K562 (cell line): ENCODE measurements around the gene ARHGEF10L. TPM values are rescaled to one million over a fixed set of nuclear protein-coding genes. Genes with fewer than 3 reads are reported as not detected.

ENCODE experiments used
- ATAC-seq: fragments of 200-7000 bp; cut with Tn5 transposase; 3 replicates; pipeline ENCODE4 v1.9.1; 2020; ENCODE audit warnings: moderate library complexity
- BruUV-seq: library from RNA; stranded (reverse); fragments of 400-500 nt; replicated peaks from 2 replicates; lab custom pipeline; 2021; lab: Mats Ljungman, UMichigan
- CTCF ChIA-PET: fragments of 300-600 bp; formaldehyde crosslinking; extraction: SDS; loops from one replicate; lab custom pipeline; 2021; ENCODE audit warnings: low intra/inter-chr PET ratio; lab: Yijun Ruan, JAX
- POLR2A ChIA-PET: fragments of 300-600, 350-650 bp; sonication (Branson Sonifier 250); formaldehyde crosslinking; extraction: SDS; loops from one replicate; lab custom pipeline; 2021; ENCODE audit warnings: antibody characterized with exemption, inconsistent platforms; lab: Yijun Ruan, JAX
- DNase-seq, 4 experiments: peaks; one replicate each; pipeline versions ENCODE4 v3.0.0 to v3.0.0-alpha.2; 2011 to 2018; ENCODE audit warnings: low spot score in 3 of 4, mixed read lengths in 3 of 4; ENCODE audit errors: extremely low read depth in 1 of 4
- FAIRE-seq: peaks from 2 replicates; lab custom pipeline; 2011; peaks lifted over from hg19 to GRCh38; lab: Jason Lieb, UNC
- H2AFZ ChIP-seq: 2 replicates; pipeline ENCODE4 v1.6.0; 2011; ENCODE audit warnings: low read depth, low read length, control low read depth, inconsistent platforms
- H3K27ac ChIP-seq: fragments of 200-600 bp; 3 replicates; pipeline ENCODE4 v1.8.0; 2011; ENCODE audit warnings: low read depth, mild to moderate bottlenecking, control low read depth, inconsistent platforms, low read length, moderate library complexity, mixed read lengths; ENCODE audit errors: extremely low read depth
- H3K27me3 ChIP-seq, 2 experiments: fragments of 300-600 bp in 1 of 2; 2 replicates in 1 of 2; 3 replicates in 1 of 2; pipeline versions ENCODE4 v1.6.0 to v1.8.0; 2011; ENCODE audit warnings: inconsistent platforms in 2 of 2, low read length in 2 of 2, mild to moderate bottlenecking in 1 of 2, mixed read lengths in 1 of 2, moderate library complexity in 1 of 2; ENCODE audit not compliant: control insufficient read depth in 2 of 2, insufficient read depth in 2 of 2
- H3K36me3 ChIP-seq: fragments of 300-600 bp; 3 replicates; pipeline ENCODE4 v1.8.0; 2011; ENCODE audit warnings: mild to moderate bottlenecking, low read length, inconsistent platforms; ENCODE audit not compliant: control insufficient read depth, insufficient read depth
- H3K4me1 ChIP-seq, 2 experiments: fragments of 200-600 bp in 1 of 2; replicated peaks in 1 of 2; 2 replicates in 1 of 2; 3 replicates in 1 of 2; pipeline versions ENCODE4 v1.5.1 to v1.8.0; 2011; ENCODE audit warnings: inconsistent platforms in 2 of 2, low read length in 2 of 2, mild to moderate bottlenecking in 1 of 2, mixed read lengths in 1 of 2, moderate library complexity in 1 of 2; ENCODE audit not compliant: control insufficient read depth in 2 of 2, insufficient read depth in 2 of 2
- H3K4me2 ChIP-seq: 2 replicates; pipeline ENCODE4 v1.6.1; 2011; ENCODE audit warnings: low read length, control low read depth, inconsistent platforms, mixed read lengths; ENCODE audit not compliant: insufficient read depth
- H3K4me3 ChIP-seq: fragments of 200-600 bp; sonication (generic), shearing (Covaris generic); 2 replicates; pipeline ENCODE4 v1.5.1; 2016; ENCODE audit warnings: control low read depth, inconsistent platforms
- H3K79me2 ChIP-seq: fragments of 200-600 bp; 3 replicates; pipeline ENCODE4 v1.8.0; 2011; ENCODE audit warnings: low read length, inconsistent platforms; ENCODE audit not compliant: control insufficient read depth, insufficient read depth
- H3K9ac ChIP-seq, 2 experiments: 2 replicates each; pipeline versions ENCODE4 v1.6.0 to v1.6.1; 2011; ENCODE audit warnings: low read depth in 2 of 2, low read length in 2 of 2, control low read depth in 1 of 2, inconsistent platforms in 1 of 2, mild to moderate bottlenecking in 1 of 2, mixed read lengths in 1 of 2; ENCODE audit not compliant: insufficient read depth in 1 of 2
- H3K9me1 ChIP-seq: one replicate; pipeline ENCODE4 v1.6.0; 2011; ENCODE audit warnings: inconsistent platforms, mild to moderate bottlenecking, low read length, moderate library complexity; ENCODE audit not compliant: control insufficient read depth, insufficient read depth
- H3K9me3 ChIP-seq: replicated peaks from 2 replicates; pipeline ENCODE4 v1.5.1; 2011; ENCODE audit warnings: low read depth, low read length, inconsistent platforms; ENCODE audit not compliant: control insufficient read depth, insufficient read depth
- H4K20me1 ChIP-seq: replicated peaks from 2 replicates; pipeline ENCODE4 v1.6.1; 2011; ENCODE audit warnings: low read length, inconsistent platforms, mixed read lengths; ENCODE audit not compliant: control insufficient read depth, insufficient read depth
- ARID1B ChIP-seq: fragments of 450-650 bp; IDR thresholded peaks from 2 replicates; pipeline ENCODE4 v1.6.1; 2016; ENCODE audit warnings: antibody characterized with exemption, mild to moderate bottlenecking, inconsistent platforms
- ATF3 ChIP-seq, 2 experiments: fragments of 450-650 bp in 1 of 2; sonication (generic) in 1 of 2; formaldehyde crosslinking in 1 of 2; IDR thresholded peaks in 1 of 2; conservative IDR thresholded peaks in 1 of 2; 2 replicates each; pipeline versions ENCODE4 v1.6.1 to v1.8.1; 2016 to 2023; ENCODE audit warnings: mild to moderate bottlenecking in 2 of 2, moderate library complexity in 2 of 2, inconsistent platforms in 1 of 2, missing genetic modification reagents in 1 of 2
- BRD9 ChIP-seq: fragments of 450-650 bp; IDR thresholded peaks from 2 replicates; pipeline ENCODE4 v1.6.1; 2018; ENCODE audit warnings: low read depth; ENCODE audit not compliant: partially characterized antibody
- GTF2A2 ChIP-seq: IDR thresholded peaks from 2 replicates; pipeline ENCODE4 v1.6.1; 2016; ENCODE audit warnings: mild to moderate bottlenecking, missing genetic modification characterization, missing compliant biosample characterization
- GTF3C2 ChIP-seq: IDR thresholded peaks from 3 replicates; pipeline ENCODE4 v1.6.1; 2011; ENCODE audit warnings: borderline replicate concordance, mild to moderate bottlenecking, moderate library complexity; ENCODE audit not compliant: insufficient read length; ENCODE audit errors: extremely low read depth
- HCFC1 ChIP-seq: IDR thresholded peaks from 2 replicates; pipeline ENCODE4 v1.6.1; 2012; ENCODE audit warnings: low read depth, low read length, improper control_type of control experiment
- LCOR ChIP-seq: sonication (generic); formaldehyde crosslinking; IDR thresholded peaks from 2 replicates; pipeline ENCODE4 v1.8.0; 2022; ENCODE audit warnings: mild to moderate bottlenecking, missing genetic modification reagents
- ZNF12 ChIP-seq: sonication (generic); formaldehyde crosslinking; IDR thresholded peaks from 2 replicates; pipeline ENCODE4 v1.4.0; 2020; ENCODE audit warnings: mild to moderate bottlenecking, missing genetic modification reagents
- WGBS: fragments of 100-300 bp; shearing (Covaris generic); methylation state at CpG from one replicate; pipeline ENCODE4 v1.1.6; 2016; ENCODE audit warnings: low coverage, mixed read lengths; ENCODE audit not compliant: insufficient coverage; ENCODE audit errors: missing lambda C conversion rate; 5-methylcytosine and 5-hydroxymethylcytosine counted together
- in situ Hi-C: fragments of 300-500 bp; cut with MboI; formaldehyde crosslinking; loops from 4 replicates; pipeline ENCODE4 v1.15.0; 2018; ENCODE audit warnings: inconsistent platforms, mixed read lengths
- intact Hi-C: fragments of 100-400 bp; cut with micrococcal nuclease; formaldehyde crosslinking; loops from 2 replicates; pipeline ENCODE4 v1.14.2; 2022
- polyA plus RNA-seq, 8 experiments: library from polyadenylated mRNA; depleted of rRNA in 4 of 8; stranded (reverse) in 5 of 8; unstranded in 3 of 8; fragments of >200 nt; fragmentation: Nextera tagmentation in 2 of 8; fragmentation: Illumina TruSeq in 1 of 8; extraction: Ambion mirVana in 2 of 8; extraction: Trizol in 1 of 8; gene quantifications; 2 replicates each; pipeline versions ENCODE4 v1.2.1 to v1.2.3, GENCODE V29; 2011 to 2014; ENCODE audit warnings: inconsistent platforms in 1 of 8, missing spikeins in 1 of 8
- total RNA-seq, 7 experiments: library from RNA; depleted of rRNA in 6 of 7; stranded (reverse); fragments of >200 nt in 6 of 7; fragmentation: Illumina TruSeq in 2 of 7; extraction: Trizol in 2 of 7; gene quantifications; 2 replicates each; pipeline versions ENCODE4 v1.2.1 to v1.2.3, GENCODE V29; 2011 to 2021; ENCODE audit warnings: low replicate concordance in 1 of 7

The ARHGEF10L gene
- total and polyA plus RNA-seq, 9 of the 15 experiments (the other 6 are each of a cell fraction or from before 2014, with no cell fraction given): 0.09 to 0.13 TPM; not detected in 7

GRCh38 chr1:17676387-17677060, 137.0 kb downstream of the ARHGEF10L start:
- H3K4me2 ChIP-seq: no peak overlapping the region
- BruUV-seq: no TSS peak
- 5% methylated on average over 11 of the region's 11 CpGs for WGBS
- TF ChIP-seq LCOR (CRISPR knock-in tag): no peak
- intact Hi-C loops: no loop called here
- CTCF ChIA-PET: no interaction called here
- peaks cover 2 to 33% of the 10 kb centered on the region in 2 experiments; a peak in 2 of 5 replicates for H3K27me3 ChIP-seq
- H4K20me1 ChIP-seq: peaks cover 29% of the 10 kb centered on the region
- POLR2A ChIA-PET: no interaction called here
- no peaks in the 10 kb centered on the region for H3K36me3 ChIP-seq
- H3K9me1 ChIP-seq: peaks cover 2% of the 10 kb centered on the region
- FAIRE-seq: no peak
- H3K4me1 ChIP-seq: no peaks in the 10 kb centered on the region
- H2AFZ ChIP-seq: no peak overlapping the region
- no peak overlapping the region for H3K4me3 ChIP-seq
- no peak for ATAC-seq
- H3K9me3 ChIP-seq: no peaks in the 10 kb centered on the region
- H3K27ac ChIP-seq: no peak overlapping the region
- H3K9ac ChIP-seq: no peak overlapping the region
- no peak for DNase-seq
- in situ Hi-C loops: loop anchor here (10.0 kb wide), 1 partner anchor 548 kb away; no protein-coding TSS in a partner anchor
- no peaks in the 10 kb centered on the region for H3K79me2 ChIP-seq

GRCh38 chr1:17678011-17678410, 138.5 kb downstream of the ARHGEF10L start:
- H3K27ac ChIP-seq: no peak overlapping the region
- ChIA-PET CTCF (no interaction called here), POLR2A (no interaction called here)
- H3K36me3 ChIP-seq: no peaks in the 10 kb centered on the region
- intact Hi-C loops: no loop called here
- H3K9ac ChIP-seq: no peak overlapping the region
- H3K4me1 ChIP-seq: no peaks in the 10 kb centered on the region
- H3K9me1 ChIP-seq: peaks cover 2% of the 10 kb centered on the region
- no peak overlapping the region for H3K4me3 ChIP-seq
- H3K79me2 ChIP-seq: no peaks in the 10 kb centered on the region
- no TSS peak for BruUV-seq
- ATAC-seq (no peak), DNase-seq (no peak), FAIRE-seq (no peak)
- H2AFZ ChIP-seq: no peak overlapping the region
- no peak overlapping the region for H3K4me2 ChIP-seq
- WGBS: 0% methylated on average over 6 of the region's 6 CpGs
- peaks cover 5 to 34% of the 10 kb centered on the region in 2 experiments; a peak in 3 of 5 replicates for H3K27me3 ChIP-seq
- no peaks in the 10 kb centered on the region for H3K9me3 ChIP-seq
- in situ Hi-C loops: loop anchor here (10.0 kb wide), 1 partner anchor 547 kb away; no protein-coding TSS in a partner anchor
- peaks cover 30% of the 10 kb centered on the region for H4K20me1 ChIP-seq
- TF ChIP-seq HCFC1 (no peak), ZNF12 (CRISPR knock-in tag) (no peak), BRD9 (no peak), ATF3 (IDR thresholded peaks at IDR 0.05) (no peak), ATF3 (CRISPR knock-in tag; conservative IDR thresholded peaks at IDR 0.05) (no peak), GTF2A2 (tag) (no peak), ARID1B (no peak), GTF3C2 (no peak)
